Hypothalamus (tissue), 51 donors: ENCODE data around the gene CHRNG.
A peak's percentile ranks its signal among the peaks of the same experiment; 100 is the strongest.
"Not testable (repeated sequence)": the region's sequence is repeated elsewhere in the genome, so short reads cannot be mapped to it uniquely, and the experiment has no call there.

Experiments
- DNase-seq, 51 donors: peaks; one replicate each; lab custom pipeline; 2025; lab: John Stamatoyannopoulos, UW

CHRNG gene

DNA sequence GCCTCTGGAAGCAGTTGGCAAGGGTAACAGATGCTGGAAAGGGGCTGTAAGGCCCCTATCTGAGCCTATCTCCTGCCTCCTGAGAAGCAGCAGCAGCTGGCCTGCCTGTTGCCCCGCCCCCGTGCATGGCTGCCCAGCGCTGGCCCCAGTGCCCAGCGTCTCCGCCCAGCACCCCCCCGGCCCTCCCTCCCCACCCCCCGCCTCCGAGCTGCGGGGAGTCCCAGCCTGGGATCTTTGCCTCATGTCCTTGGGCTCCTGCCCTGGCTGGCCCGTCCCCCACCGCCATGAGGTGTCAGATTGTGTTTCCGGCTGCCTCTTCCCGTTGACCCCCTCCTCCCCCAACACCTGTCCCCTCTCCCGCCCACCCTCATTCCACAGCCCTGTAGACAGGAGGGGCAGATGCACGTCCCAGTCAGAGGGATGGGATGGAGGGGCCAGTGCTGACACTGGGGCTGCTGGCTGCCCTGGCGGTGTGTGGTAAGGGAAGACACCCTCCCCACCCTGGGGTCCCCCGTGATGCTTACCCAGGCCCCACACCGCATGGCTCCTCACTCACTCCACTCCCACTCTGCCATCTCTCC is 13.6 kb upstream of the CHRNG start, which contains the start of gene CHRND:
CHRND (plus strand) TSS at position 370 of the 581 bp plus-strand sequence; CDS start at position 426, 56 bp downstream.
- DNase-seq, result peak in 28 of 51 donors; percentile 9 to 70 (median 41)

DNA sequence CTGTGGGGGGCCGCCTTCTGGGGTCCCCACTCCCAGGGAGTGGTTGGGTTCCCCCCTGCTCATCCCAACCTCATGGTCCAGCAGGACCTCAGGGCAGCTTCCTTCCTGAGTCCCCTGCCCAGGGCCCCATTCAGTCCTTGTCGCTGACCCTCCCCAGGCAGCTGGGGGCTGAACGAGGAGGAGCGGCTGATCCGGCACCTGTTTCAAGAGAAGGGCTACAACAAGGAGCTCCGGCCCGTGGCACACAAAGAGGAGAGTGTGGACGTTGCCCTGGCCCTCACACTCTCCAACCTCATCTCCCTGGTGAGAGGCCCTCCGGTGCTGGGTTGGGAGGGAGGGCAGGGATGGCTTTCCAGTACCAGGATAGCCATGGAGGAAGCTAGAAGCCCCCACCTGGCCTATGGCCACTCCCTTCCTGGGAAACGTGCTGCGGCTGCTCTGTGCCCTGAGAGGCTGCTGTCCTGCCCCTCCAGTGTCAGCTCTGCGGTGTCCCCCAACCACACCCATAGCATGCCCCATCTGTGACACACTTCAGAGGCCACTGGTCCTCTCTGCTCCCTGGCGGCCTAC is 13.0 kb upstream of the CHRNG start:
- DNase-seq, result no peak

DNA sequence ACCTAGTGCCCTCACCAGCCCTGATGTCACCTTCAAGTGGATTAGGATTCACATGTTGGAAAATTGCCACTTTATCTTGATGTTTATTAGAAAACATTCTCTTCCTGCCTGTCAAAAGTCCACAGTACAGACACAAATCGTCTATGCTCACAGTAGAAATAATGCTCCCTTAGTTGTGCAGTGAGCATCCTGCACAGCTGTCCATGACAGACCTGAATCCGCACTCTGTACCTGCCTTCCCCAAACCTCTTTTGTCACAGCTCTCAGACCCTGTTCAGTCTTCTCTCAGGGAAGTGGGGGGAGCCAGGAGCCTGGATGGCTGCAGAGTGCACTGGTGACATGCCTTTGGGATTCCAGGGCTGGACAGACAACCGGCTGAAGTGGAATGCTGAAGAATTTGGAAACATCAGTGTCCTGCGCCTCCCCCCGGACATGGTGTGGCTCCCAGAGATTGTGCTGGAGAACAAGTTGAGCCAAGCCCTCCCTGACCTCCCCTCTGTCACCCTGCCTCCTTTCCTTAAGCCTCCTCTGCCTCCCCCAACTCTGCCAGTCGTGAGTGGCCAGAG is 11.5 kb upstream of the CHRNG start:
- DNase-seq, result no peak

DNA sequence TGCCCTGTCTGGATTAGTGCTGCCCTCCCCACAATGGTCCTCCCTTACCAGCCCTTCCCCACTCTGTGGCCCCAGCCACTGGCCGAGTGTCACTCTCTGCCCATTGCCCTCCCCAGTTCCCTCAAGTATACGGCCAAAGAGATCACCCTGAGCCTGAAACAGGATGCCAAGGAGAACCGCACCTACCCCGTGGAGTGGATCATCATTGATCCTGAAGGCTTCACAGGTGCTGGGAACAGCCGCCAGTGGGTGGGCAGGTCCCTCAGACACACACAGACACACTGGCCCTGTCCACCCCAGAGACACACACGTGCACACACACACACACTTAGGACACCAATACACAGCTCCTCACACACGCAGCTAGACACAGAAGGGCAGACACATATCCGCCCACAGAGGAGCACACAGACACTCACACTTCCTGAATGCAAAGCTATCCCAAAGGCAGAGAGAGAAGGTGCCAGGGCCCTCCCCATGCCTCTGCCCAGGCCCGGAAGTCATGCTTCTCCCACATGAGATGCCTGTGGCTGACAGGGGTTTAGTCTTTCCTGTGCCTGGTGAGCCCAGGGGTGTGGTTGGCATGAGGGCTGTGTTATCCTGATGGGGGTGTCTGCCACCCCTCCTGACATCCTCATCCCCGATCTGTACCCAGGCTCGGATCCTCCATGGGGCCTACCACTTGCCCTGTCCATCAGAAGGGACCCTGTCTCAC is 10.6 kb upstream of the CHRNG start:
- DNase-seq, result no peak

DNA sequence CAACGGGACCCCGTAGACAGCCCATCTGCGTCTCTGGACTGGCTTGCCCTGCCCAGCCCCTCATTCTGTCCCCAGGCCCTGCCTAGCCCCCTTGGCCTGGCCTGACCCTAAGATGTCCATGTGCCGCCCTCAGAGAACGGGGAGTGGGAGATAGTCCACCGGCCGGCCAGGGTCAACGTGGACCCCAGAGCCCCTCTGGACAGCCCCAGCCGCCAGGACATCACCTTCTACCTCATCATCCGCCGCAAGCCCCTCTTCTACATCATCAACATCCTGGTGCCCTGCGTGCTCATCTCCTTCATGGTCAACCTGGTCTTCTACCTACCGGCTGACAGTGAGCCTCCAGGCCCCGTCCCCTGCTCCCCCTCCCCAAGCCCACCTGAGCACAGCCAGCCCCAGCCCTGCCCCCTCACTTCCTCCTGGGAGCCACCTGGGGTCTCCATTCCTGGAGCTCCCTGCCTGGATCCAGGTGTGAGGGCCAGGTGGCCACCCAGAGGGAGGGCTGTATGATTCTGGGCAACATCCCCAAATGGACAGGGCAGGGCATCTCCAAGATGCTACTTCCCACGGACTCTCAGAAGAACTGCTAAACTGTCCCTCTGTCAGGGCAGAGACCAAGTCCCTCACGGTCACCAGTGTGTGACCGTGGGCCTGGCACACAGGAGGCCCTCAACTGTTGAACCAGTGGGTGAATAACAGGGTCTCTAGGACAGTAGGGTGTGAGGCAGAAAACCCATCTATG is 9.5 kb upstream of the CHRNG start:
- no peak for DNase-seq

DNA sequence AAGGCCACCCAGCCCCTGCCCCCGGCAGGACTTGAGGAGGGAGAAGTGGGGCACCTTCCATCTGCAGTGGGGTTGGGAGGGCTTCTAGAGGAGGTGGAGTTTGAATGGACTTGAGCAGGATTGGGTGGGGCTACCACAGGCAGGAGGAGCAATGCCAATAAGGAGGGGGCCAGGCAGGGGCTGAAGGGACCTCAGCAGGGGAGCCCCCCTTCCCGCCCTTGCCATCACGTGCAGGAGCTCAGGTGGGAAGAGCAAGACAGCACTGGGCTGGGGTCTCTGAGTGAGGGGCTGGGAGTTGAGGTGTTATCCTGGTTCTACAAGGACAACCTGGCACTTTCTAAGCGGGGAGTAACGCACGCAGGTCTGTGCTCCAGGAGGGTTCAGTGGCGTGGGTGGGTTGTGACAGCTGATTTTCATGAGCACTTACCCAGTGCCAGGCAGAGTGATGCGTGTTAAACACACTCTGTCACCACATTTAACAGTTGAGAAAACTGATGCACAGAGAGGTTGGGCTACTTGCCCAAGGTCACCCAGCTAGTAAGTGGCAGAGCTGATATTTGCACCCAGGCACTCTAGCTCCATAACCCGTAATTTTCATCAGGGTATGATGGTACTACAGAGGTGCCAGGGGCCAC is 8.7 kb upstream of the CHRNG start:
- no peak for DNase-seq

DNA sequence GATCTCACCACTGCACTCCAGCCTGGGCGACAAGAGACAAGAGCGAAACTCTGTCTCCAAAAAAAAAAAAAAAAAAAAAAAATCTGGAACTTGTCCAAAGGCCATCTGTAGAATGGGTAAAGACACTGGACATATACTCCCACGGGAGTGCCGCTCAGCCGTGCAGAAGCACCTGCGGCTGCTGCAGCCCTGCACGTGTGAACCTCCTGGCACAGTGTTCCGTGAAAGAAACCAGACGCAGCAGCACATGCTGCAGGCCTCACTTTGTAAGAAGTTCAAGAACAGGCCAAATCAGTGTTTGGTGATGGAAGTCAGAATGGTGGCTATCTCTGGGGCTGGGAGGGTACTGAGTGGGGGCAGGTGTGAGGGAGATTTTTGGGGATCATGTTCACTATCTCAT is 7.1 kb upstream of the CHRNG start:
- no peak for DNase-seq

DNA sequence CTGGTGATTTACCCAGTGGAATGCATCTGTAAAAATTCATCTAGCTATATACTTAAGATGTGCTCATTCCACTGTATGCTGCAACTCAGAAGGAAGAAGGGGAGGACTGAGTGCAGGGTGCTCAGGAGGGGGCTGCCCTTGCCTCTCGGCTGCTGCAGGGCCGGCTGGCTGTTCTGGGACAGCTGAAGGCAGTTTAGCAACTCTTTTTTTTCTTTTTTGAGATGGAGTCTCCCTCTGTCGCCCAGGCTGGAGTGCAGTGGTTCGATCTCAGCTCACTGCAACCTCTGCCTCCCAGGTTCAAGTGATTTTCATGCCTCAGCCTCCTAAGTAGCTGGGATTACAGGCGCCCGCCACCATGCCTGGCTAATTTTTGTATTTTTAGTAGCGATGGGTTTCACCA is 6.7 kb upstream of the CHRNG start:
- not testable (repeated sequence) for DNase-seq

DNA sequence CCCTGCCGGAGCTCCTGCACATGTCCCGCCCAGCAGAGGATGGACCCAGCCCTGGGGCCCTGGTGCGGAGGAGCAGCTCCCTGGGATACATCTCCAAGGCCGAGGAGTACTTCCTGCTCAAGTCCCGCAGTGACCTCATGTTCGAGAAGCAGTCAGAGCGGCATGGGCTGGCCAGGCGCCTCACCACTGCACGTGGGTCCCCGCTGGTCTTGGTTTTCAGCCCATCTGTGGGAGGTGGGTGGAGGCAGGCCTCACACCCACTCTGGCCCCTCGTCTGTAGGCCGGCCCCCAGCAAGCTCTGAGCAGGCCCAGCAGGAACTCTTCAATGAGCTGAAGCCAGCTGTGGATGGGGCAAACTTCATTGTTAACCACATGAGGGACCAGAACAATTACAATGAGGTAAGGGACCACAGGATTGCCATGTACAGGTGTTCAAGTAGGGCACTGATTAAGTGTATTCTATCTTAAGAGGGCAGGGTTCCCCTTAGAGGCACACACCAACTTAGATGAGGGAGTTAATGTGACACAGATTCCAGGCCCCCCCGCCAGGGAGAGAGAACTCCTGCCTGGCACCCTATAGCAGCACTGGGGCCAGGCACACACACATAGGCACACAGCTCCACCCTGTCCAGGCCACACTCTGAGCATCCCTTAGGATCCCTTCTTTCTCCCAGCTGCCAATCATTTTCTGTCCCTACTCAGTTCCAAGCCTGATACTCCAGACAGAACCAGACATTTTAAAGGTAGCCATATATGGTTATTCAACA is 5.4 kb upstream of the CHRNG start:
- no peak for DNase-seq

DNA sequence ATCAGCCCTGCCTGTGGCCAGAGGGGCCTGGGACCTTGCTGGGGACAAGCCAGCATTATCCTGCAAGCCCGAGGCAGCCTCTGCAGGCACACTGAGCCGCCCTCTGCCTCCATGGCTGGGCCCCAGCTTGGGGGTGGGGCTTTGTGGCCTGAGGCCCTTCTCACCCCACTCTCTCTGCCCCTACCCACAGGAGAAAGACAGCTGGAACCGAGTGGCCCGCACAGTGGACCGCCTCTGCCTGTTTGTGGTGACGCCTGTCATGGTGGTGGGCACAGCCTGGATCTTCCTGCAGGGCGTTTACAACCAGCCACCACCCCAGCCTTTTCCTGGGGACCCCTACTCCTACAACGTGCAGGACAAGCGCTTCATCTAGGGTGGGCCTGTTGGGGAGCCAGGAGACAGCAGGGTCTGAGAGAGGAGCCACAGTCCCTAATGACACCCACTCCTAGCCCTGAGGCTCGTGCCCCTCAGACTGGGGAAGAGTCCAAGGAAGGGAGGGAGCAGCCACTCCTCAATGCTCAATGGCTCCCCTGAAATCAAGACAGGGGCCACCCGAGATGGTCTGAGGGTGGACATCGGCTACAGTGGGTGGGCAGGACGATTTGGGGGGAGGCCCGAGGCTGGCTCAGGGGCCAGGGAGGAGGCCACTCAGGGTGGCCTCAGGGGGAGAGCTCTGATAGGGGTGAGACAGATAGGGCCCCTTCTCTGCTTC is 4.4 kb upstream of the CHRNG start:
- DNase-seq, result no peak

DNA sequence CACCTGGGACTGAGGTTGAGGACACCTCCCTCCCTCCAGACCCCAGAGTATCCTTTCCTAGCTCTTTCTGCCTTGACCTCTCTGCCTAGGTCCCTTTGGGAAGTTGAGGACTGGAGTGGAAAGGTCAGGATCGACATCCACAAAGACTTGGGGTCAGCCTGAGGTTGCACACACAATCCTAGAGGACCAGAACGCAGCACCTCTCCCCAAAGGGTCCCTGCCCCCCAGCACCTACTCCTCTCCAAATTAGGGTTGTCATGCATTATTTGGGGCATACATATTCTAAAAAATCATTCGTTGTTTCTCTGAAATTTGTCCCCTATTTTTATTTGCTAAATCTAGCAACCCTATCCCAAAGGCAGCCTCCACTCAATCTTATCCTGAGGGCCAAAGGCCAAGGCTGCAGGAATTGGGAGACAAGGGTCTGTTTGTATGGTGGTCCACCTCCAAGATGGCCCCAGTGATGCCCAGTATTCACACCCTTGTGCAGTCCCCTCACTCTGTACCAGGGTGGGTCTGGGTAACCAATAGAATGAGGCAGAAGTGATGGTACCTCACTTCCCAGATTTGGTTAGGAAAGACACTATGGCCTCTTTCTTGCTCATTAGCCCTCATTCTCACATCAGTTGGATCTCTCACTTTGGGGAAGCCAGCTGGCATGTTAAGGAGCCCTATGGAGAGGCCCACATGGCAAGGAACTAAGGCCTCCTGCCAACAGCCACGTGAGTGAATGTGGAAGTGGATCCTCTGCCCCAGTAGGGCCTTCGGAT is 3.5 kb upstream of the CHRNG start:
- DNase-seq, result no peak

DNA sequence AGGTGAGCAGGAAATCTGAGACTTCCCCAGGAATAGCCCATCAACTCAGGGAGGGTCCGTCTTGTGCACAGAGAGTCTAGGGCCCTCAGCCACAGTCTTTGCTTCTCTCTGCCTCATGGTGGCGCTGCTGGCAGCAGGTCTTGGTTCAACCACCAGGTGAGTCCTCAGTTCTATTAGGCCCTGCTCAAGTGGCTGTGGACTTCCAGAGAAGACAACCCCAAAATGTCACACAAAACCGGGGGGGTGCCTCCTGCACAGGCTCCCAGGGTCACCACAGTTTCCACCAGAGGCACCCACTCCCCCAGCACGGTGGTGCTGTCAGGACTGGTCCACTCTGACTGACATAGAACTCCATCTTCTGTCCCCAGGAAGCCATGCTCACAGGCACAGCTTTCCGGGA is 2.4 kb upstream of the CHRNG start:
- DNase-seq, result no peak

DNA sequence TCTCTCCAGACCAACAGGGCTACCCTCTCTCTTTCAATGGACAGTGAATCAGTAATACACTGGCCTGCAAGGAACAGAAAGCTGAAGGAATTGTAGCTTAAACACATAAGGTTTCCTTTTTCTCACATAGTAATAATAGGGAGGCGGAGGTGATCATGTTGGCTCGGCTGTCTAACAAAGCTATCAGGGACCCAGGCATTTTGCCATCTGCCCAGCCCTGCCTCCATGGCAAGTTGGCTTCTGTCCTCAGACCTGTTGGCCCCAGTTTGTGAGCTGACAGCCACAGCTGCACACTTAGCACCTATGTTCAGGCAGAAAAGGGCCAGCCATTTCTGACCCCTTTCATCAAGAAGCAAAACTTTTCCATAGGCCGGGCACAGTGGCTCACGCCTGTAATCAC is 2.0 kb upstream of the CHRNG start:
- DNase-seq, result no peak

DNA sequence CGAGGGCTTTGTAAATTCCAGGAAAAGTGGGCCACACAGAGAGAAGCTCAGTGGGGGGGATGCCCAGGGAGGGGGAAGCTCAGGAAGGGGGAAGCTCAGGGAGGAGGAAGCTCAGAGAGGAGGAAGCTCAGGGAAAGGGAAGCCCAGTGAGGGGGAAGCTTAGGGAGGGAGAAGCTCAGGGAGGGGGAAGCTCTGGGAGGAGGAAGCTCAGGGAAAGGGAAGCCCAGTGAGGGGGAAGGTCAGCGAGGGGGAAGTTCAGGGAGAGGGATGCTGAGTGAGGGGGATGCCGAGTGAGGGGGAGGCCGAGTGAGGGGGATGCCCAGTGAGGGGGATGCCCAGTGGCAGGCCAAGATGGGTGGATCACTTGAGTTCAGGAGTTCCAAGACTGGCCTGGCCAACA is 821 bp upstream of the CHRNG start:
- DNase-seq, result no peak

DNA sequence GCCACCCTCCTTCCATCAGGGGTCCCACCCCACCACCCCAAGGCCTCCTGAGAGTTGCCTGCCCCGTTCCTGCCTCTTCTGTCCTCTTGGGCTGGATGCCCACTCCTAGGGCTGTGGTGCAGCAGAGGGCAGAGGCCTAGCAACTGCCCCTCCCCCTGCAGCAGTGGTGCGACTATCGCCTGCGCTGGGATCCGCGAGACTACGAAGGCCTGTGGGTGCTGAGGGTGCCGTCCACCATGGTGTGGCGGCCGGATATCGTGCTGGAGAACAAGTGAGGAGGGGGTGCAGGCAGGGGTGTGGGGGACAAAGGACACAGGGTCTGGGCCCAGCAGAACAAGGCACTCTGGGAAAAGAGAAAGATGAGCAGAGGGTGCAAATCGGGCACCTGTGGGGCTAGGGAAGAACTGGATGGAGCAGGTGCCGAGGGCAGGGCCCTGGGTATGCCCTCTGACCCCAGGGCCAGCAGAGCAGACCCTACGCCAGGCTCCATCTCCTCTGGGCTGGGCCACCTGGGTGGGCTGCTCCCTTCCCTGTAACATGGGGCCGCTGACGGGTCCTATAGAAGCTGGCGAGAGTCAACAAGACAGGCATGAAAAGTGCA is 1.0 kb downstream of the CHRNG start:
- DNase-seq, result no peak

DNA sequence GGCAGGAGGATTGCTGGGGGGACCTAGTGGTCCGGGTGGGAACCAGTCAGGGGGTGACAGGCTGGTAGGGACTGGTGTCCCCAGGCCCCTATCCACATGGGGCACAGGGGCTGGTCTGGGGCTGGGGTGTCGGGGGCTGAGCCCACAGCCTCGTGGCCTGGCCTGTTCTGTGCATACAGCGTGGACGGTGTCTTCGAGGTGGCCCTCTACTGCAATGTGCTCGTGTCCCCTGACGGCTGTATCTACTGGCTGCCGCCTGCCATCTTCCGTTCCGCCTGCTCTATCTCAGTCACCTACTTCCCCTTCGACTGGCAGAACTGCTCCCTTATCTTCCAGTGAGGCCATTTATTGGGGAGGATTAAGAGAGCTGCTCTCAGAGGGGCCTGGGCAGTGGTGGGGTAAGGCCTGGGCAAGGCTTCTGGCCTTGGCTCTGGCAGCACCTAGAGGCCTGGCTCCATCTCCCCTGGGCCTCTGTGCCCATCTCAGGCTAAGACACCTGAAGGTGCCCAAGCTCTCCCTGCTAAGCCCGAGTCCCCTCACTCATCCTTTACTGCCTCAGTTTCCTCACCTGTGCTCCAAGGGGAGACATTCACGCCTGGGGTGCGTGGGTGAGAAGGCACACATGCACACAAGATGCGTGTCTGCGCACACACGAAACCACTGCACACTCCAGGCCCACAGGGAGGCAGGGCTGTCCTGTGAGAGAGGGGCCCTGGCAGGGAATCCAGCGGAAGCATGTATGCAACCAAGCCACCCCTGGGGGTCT is 1.9 kb downstream of the CHRNG start:
- DNase-seq, result no peak

DNA sequence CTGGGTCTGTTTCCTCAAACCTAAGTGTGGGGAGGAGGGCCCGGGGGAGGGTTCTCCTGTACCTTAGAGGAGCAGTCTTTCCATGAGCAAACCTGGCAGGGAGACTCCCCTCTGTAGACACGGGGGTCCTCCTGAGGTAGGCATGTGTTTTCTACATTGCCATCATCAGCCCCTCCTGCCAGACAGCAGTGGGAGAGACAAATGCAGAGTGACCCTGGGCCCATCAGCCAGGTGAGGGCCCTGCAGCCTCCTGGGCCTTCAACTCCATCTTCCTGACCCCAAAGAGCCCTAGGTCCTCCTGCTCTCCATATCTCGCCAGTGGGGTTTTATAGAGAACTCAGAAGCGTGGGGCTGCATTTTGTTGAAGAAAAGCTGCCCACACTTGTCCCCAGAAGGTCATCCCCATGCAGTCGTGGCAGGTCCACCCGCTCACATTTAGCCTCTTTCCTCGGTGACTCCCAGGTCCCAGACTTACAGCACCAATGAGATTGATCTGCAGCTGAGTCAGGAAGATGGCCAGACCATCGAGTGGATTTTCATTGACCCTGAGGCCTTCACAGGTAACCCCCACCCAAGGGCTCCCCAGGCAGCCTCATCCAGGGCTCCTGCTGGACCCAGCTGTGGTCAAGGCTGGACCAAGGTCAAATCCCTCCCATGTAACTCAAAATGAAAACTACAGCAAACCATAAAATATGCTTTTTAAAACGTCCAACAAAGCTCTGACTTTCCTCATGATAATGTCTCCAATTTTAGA is 2.6 kb downstream of the CHRNG start:
- DNase-seq, result no peak
